ENCODE measurements around the gene SP110.

DNA sequence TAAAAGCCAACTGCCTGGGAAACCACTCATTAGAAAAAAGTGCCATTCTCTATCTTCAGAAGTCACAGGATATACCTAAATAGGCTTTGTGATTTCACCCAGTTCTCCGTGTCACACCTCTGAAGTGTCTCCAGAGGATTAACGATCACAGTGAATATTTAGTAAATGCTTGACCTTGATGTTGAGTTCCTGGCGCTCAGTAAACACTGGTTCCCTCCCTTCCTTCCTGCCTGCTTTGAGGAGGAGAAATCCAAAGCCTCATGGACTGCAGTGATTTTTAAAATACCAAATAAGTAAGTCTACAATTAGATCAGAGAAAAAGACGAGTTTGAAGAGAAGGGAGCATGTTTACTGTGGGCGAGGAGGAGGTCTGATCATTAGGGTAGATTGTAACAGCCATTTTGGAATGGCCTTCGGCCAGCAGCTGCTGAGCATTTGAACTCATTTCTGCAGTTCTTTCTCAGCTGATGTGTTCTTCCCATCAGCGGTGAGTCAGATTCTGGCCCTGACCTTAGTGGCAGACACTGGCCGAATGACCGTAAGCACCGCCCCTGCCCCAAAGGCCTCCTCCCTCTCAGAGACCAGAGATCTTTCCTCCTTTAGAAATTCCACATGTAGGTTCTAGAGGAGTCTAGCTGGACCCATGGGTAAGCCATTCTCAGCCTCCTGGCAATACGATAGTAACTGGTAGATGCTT lies 89.0 kb downstream of the SP110 start:
- TF ChIP-seq, protein P1, sequence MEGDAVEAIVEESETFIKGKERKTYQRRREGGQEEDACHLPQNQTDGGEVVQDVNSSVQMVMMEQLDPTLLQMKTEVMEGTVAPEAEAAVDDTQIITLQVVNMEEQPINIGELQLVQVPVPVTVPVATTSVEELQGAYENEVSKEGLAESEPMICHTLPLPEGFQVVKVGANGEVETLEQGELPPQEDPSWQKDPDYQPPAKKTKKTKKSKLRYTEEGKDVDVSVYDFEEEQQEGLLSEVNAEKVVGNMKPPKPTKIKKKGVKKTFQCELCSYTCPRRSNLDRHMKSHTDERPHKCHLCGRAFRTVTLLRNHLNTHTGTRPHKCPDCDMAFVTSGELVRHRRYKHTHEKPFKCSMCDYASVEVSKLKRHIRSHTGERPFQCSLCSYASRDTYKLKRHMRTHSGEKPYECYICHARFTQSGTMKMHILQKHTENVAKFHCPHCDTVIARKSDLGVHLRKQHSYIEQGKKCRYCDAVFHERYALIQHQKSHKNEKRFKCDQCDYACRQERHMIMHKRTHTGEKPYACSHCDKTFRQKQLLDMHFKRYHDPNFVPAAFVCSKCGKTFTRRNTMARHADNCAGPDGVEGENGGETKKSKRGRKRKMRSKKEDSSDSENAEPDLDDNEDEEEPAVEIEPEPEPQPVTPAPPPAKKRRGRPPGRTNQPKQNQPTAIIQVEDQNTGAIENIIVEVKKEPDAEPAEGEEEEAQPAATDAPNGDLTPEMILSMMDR (IDR thresholded peaks at IDR 0.05), result no peak
- TF ChIP-seq EZH2 (IDR thresholded peaks at IDR 0.05; ENCODE audit: borderline replicate concordance, insufficient read depth, low read depth, low read length, poor library complexity, severe bottlenecking), result no peak

Data from B cell (primary cell).